ENCODE data around the gene AFP.
A peak's percentile ranks its signal among the peaks of the same experiment; 100 is the strongest.

Gene AFP

DNA sequence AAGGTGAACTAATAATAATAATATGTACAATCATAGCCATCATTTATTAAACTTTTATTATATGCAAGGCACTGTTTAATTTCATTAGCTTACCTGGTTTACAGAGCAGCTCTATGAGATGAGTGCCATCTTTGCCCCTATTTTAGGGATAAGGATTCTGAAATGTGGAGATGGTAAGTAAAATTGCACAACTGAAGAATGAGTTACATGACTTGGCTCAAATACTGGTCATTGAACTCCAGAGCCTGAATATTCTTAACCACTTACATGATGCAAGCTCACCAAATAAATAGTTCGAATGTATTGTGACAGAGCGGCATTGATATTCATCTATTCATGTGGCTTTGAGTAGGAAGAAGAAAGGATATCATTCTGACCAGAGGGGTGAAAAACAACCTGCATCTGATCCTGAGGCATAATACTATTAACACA lies 20.2 kb upstream of the AFP start:
- FAIRE-seq, result no peak

DNA sequence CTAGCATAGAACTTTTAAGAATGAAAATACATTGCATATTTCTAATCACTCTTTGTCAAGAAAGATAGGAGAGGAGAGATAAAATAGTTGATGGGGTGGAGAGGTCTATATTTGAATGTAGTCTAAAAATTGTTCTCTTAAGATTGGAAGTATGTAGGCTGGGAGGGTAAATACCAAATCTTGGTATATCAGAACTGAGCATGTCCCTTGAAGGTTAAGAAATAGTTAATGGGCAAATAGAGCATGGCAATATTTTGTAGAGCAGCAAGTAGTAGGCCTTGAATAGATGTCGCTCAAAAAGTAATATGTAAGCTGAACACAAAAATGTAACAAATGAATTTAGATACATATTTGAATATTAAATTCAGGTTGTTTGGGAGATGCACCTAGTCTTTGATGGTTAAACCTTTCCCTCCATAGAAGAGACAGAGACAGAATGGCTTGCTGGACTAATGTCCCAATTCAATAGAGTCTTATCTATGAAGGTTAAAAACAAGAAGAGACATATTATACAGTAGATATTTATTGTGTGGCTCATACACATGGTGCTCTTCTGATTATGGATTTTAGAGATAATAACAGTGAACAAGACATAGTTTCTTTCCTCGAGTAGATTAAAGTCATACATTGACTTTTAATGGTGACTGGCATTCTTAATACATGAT lies 19.5 kb upstream of the AFP start:
- FAIRE-seq, result no peak

DNA sequence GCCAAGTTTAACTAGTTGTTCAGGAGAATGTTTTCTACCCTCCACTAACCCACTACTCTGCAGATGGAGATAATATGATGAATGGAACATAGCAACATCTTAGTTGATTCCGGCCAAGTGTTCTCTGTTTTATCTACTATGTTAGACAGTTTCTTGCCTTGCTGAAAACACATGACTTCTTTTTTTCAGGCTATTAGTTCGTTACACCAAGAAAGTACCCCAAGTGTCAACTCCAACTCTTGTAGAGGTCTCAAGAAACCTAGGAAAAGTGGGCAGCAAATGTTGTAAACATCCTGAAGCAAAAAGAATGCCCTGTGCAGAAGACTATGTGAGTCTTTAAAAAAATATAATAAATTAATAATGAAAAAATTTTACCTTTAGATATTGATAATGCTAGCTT lies 18.7 kb upstream of the AFP start:
- no peak for FAIRE-seq

DNA sequence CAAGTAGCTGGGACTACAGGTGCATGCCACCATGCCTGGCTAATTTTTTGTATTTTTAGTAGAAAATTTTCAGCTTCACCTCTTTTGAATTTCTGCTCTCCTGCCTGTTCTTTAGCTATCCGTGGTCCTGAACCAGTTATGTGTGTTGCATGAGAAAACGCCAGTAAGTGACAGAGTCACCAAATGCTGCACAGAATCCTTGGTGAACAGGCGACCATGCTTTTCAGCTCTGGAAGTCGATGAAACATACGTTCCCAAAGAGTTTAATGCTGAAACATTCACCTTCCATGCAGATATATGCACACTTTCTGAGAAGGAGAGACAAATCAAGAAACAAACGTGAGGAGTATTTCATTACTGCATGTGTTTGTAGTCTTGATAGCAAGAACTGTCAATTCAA lies 18.0 kb upstream of the AFP start:
- FAIRE-seq, result no peak

DNA sequence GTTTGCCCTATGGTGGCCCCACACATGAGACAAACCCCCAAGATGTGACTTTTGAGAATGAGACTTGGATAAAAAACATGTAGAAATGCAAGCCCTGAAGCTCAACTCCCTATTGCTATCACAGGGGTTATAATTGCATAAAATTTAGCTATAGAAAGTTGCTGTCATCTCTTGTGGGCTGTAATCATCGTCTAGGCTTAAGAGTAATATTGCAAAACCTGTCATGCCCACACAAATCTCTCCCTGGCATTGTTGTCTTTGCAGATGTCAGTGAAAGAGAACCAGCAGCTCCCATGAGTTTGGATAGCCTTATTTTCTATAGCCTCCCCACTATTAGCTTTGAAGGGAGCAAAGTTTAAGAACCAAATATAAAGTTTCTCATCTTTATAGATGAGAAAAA lies 17.3 kb upstream of the AFP start:
- FAIRE-seq, result no peak

DNA sequence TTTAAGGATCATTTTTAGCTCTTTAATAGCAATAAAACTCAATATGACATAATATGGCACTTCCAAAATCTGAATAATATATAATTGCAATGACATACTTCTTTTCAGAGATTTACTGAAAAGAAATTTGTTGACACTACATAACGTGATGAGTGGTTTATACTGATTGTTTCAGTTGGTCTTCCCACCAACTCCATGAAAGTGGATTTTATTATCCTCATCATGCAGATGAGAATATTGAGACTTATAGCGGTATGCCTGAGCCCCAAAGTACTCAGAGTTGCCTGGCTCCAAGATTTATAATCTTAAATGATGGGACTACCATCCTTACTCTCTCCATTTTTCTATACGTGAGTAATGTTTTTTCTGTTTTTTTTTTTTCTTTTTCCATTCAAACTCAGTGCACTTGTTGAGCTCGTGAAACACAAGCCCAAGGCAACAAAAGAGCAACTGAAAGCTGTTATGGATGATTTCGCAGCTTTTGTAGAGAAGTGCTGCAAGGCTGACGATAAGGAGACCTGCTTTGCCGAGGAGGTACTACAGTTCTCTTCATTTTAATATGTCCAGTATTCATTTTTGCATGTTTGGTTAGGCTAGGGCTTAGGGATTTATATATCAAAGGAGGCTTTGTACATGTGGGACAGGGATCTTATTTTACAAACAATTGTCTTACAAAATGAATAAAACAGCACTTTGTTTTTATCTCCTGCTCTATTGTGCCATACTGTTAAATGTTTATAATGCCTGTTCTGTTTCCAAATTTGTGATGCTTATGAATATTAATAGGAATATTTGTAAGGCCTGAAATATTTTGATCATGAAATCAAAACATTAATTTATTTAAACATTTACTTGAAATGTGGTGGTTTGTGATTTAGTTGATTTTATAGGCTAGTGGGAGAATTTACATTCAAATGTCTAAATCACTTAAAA lies 16.6 kb upstream of the AFP start:
- FAIRE-seq, result no peak

DNA sequence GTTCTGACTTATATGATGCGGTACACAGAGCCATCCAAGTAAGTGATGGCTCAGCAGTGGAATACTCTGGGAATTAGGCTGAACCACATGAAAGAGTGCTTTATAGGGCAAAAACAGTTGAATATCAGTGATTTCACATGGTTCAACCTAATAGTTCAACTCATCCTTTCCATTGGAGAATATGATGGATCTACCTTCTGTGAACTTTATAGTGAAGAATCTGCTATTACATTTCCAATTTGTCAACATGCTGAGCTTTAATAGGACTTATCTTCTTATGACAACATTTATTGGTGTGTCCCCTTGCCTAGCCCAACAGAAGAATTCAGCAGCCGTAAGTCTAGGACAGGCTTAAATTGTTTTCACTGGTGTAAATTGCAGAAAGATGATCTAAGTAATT lies 15.4 kb upstream of the AFP start:
- no peak for FAIRE-seq

DNA sequence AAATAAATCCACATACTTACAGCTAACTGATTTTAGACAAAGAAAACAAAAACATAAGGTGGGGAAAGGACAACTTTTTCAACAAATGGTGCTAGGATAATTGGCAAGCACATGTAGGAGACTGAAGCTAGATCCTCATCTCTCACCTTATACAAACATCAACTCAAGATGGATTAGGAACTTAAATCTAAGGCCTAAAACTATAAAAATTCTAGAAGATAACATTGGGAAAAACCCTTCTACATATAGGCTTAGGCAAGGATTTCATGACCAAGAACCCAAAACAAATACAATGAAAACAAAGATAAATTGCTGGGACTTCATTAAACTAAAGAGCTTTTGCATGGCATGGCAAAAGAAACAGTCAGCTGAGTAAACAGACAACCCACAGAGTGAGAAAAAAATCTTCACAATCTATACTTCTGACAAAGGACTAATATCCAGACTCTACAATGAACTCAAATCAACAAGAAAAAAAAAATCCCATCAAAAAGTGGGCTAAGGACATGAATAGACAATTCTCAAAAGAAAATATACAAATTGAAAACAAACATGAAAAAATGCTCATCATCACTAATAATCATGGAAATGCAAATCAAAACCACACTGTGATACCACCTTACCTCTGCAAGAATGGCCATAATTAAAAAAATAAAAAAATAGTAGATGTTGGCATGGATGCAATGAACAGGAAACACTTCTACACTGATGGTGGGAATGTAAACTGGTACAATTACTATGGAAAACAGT lies 14.1 kb upstream of the AFP start:
- FAIRE-seq, result no peak

DNA sequence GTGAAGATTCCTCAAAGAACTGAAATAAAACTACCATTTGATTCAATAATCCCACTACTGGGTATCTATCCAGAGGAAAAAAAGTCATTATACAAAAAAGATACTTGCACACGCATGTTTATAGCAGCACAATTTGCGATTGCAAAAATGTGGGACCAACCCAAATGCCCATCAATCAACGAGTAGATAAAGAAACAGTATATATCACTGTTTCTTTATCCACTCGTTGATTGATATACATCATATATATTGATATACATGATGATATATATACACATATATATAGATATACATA lies 13.6 kb upstream of the AFP start:
- FAIRE-seq, result no peak

DNA sequence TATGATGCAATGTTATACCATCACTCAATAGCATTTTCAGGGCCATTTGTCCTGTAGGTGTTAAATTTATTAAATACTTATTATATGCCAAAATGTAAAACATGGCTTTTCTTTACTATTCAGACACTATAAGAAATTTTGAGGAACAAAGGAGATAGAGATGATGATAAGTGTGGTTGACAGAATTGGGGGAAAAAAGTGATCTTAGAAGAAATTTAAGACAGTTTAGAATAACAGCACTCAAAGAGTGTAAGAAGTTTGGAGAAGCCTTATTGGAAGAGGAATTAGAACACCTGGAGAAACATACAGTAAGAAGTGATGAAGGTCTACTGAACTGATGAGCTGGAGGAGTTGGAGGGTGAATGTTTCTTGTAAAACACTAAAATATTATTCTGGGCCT lies 12.8 kb upstream of the AFP start:
- FAIRE-seq, result no peak

DNA sequence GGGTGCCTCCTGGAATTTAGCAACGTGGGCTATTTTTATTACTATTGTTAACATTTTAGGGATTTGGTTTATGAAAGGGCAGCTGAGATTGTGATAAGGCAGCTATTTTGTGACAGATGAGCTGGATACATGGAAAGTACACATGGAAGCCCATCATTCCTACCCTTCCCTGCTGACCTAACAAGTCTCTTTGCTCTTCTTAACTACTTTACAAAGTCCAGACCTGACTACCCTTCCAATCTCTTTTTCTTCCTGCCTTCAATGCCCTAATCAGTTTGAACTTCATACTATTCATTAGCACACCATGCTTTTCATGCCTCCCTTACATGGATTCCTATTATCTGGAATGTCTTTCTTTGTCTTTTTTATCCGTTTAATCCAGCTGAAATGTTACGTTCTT lies 9.4 kb upstream of the AFP start:
- FAIRE-seq, result no peak

DNA sequence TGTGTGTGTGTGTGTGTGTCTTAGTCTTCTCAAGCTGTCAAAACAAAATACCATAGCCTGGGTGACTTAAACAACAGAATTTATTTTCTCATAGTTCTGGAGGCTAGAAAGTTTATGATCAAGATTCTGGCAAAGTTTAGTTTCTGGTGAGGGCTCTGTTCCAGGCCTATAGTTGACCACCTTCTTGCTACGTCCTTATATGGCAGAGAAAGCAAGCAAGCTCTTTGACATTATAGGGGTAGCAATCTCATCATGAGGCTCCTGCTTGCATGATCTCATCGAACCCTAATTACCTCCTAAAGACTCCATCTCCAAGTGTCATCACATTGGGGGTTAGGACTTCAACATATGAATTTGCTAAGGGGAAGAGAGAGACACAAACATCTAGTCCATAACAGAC lies 6.9 kb upstream of the AFP start:
- no peak for FAIRE-seq

DNA sequence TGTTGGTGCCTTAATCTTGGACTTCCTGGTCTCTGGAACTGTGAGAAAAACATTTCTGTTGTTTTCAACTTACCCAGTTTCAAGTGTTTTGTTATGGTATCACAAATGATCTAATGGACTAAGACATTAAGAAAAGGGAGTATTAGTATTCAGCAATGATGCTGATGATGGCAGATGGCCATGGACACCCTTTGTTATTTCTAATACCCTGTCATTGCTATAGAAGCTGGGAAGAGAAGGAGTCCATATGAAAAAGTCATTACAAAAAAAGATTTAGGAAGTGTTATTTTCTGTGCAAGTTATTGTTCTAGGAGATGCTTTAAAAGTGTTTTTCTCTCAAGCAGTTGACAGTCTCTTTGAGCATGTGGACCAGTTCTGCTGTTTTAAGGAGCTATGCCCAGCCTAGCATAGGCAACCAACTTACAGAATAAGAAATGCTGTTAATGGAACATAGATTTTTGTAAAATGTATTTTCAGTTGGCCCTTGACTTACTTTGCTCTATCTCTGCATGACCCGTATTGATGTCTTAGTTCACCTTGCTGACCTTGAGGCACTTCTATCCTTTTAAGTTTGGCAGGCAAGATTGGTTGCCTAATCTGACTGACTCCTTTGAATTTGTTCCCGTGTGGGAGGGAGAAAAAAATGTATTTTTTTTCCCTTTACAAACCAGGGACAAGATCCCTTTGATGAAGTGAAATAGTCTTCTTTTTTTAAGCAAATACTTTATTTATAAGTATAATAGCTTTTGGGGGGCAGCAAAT lies 6.0 kb upstream of the AFP start:
- no peak for FAIRE-seq

DNA sequence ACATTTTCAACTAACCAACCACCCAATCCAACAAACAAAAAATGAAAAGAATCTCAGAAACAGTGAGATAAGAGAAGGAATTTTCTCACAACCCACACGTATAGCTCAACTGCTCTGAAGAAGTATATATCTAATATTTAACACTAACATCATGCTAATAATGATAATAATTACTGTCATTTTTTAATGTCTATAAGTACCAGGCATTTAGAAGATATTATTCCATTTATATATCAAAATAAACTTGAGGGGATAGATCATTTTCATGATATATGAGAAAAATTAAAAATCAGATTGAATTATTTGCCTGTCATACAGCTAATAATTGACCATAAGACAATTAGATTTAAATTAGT lies 4.2 kb upstream of the AFP start:
- no peak for FAIRE-seq

DNA sequence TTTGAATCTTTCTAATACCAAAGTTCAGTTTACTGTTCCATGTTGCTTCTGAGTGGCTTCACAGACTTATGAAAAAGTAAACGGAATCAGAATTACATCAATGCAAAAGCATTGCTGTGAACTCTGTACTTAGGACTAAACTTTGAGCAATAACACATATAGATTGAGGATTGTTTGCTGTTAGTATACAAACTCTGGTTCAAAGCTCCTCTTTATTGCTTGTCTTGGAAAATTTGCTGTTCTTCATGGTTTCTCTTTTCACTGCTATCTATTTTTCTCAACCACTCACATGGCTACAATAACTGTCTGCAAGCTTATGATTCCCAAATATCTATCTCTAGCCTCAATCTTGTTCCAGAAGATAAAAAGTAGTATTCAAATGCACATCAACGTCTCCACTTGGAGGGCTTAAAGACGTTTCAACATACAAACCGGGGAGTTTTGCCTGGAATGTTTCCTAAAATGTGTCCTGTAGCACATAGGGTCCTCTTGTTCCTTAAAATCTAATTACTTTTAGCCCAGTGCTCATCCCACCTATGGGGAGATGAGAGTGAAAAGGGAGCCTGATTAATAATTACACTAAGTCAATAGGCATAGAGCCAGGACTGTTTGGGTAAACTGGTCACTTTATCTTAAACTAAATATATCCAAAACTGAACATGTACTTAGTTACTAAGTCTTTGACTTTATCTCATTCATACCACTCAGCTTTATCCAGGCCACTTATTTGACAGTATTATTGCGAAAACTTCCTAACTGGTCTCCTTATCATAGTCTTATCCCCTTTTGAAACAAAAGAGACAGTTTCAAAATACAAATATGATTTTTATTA lies 3.6 kb upstream of the AFP start:
- FAIRE-seq, result no peak

DNA sequence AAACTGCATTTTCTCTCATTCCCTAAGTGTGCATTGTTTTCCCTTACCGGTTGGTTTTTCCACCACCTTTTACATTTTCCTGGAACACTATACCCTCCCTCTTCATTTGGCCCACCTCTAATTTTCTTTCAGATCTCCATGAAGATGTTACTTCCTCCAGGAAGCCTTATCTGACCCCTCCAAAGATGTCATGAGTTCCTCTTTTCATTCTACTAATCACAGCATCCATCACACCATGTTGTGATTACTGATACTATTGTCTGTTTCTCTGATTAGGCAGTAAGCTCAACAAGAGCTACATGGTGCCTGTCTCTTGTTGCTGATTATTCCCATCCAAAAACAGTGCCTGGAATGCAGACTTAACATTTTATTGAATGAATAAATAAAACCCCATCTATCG lies 2.9 kb upstream of the AFP start:
- FAIRE-seq, result no peak

DNA sequence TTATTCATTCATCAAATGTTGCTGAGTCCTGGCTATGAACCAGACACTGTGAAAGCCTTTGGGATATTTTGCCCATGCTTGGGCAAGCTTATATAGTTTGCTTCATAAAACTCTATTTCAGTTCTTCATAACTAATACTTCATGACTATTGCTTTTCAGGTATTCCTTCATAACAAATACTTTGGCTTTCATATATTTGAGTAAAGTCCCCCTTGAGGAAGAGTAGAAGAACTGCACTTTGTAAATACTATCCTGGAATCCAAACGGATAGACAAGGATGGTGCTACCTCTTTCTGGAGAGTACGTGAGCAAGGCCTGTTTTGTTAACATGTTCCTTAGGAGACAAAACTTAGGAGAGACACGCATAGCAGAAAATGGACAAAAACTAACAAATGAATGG lies 1.7 kb upstream of the AFP start:
- FAIRE-seq, result peak; percentile 51

DNA sequence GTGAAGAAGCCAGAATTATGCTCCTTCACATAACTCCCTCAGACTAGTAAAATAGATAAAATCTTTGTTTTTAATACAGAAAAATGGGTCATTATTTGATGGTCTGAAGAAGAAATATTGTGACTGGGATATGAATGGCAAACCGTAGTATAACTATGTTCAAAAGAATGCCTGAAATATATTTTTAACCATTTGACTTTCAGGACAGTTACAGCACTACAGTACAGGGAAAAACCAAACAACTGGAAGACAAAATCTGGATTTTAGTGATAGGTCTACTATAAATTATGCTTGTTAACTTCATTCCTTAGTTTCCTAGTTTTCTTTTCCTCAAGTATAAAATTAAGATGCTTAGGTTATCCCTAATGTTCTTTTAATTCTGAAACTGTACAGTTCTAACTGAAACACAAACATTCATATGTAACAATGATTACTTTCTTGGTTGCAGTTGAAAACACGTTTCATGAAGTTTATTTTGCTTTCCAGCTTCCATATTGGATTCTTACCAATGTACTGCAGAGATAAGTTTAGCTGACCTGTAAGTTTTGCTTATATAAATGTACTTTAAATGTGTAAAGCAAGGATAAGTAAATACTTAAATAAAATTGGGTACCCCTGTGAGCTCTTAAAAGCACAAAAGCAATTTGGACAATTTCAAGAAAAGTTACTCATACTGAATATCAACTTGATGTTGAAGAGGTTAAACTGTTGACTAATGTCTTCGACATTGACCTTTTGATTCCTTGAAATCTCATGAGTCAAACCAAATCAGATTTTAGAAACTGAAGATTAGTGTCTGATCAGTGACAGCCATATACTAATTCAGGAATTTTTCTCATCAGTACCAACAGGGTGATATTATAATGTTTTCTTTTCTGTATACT lies 895 bp downstream of the AFP start:
- FAIRE-seq, result no peak

DNA sequence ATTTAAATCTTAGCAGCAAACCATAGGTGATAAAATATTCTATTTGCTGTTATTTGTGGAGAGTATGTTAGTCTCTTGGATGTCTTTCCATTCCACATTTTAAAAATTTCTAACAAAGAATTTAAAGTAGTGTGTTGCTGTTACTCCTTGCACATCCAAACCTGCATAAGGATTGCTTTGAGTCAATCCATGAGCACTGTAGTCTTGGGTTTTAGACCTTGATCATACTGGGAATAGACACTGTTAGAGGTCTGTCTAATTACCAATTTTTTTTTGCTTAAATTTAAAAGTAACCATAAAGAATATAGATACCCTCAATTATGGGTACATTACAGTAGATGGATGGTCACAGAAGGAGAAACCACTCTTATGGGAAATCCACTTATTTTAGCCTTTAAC lies 1.5 kb downstream of the AFP start:
- no peak for FAIRE-seq

DNA sequence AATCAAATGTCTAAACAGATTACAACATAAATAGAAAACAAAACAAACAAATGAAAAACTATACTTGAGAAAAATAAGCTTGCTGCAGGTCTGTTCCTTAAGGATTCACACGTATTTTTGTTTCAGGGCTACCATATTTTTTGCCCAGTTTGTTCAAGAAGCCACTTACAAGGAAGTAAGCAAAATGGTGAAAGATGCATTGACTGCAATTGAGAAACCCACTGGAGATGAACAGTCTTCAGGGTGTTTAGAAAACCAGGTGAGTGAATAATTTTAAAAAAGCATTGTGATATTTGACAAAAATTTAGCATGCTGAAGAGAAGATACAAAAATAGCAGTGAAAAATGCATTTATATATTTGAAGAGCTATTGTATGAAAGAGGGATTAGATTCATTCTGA lies 2.0 kb downstream of the AFP start:
- no peak for FAIRE-seq

DNA sequence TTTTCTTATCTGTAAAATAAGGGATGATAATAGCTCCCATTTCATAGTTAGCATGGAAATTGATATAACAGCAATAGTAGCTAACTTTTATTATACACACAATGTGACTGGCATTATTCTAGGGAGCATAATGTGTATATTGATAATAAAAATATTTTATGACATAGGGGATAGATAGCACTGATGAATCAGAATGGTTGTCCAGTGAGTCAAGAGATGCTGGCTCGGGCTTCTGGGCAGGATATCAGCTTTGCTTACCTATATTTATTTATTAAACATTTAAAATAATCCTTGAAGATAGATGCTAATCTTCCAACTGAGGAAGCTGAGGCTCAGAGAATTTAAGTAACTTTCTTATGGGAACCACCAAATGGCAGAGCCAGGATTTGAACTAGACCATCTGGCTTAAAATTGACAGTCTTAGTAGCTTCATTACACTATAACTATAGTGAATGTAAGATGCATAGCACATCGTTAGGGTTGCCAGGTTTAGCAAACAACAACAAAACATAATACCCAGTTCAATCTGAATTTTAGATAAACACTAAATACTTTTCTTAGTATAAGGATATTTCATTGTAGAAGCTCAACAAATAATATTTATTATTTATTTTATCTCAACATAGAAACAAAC lies 2.7 kb downstream of the AFP start:
- no peak for FAIRE-seq

Measured in TTC549 (cell line).